K562 (cell line): ENCODE measurements around the gene C9orf50. TPM values are rescaled to one million over a fixed set of nuclear protein-coding genes. Genes with fewer than 3 reads are reported as not detected.

ENCODE experiments used
- BRCA1 ChIP-seq, 2 experiments: fragments of 450-650 bp in 1 of 2; sonication (generic) in 1 of 2; formaldehyde crosslinking in 1 of 2; IDR thresholded peaks; 2 replicates each; pipeline versions ENCODE4 v1.5.0 to v1.6.1; 2017 to 2020; ENCODE audit warnings: mild to moderate bottlenecking in 1 of 2, missing genetic modification reagents in 1 of 2
- CREB1 ChIP-seq, 2 experiments: sonication (generic) in 1 of 2; formaldehyde crosslinking in 1 of 2; IDR thresholded peaks; 2 replicates each; pipeline versions ENCODE4 v1.6.1 to v1.8.0; 2012 to 2022; ENCODE audit warnings: inconsistent platforms in 1 of 2, mild to moderate bottlenecking in 1 of 2, missing genetic modification reagents in 1 of 2, moderate library complexity in 1 of 2
- ELF1 ChIP-seq: fragments of 200-800 bp; sonication (Bioruptor generic); IDR thresholded peaks from 2 replicates; pipeline ENCODE4 v1.6.1; 2016; ENCODE audit warnings: missing genetic modification characterization, missing compliant biosample characterization
- FOXK1 ChIP-seq: sonication (generic); formaldehyde crosslinking; IDR thresholded peaks from 2 replicates; pipeline ENCODE4 v1.8.0; 2022; ENCODE audit warnings: missing genetic modification reagents, mild to moderate bottlenecking, borderline replicate concordance
- PHF20 ChIP-seq: fragments of 450-650 bp; IDR thresholded peaks from 2 replicates; pipeline ENCODE4 v1.6.1; 2018; ENCODE audit not compliant: partially characterized antibody
- POLR2AphosphoS2 ChIP-seq: IDR thresholded peaks from 2 replicates; pipeline ENCODE4 v1.6.1; 2012; ENCODE audit warnings: low read length, improper control_type of control experiment
- SAP30 ChIP-seq: fragments of 200-600 bp; sonication (generic); IDR thresholded peaks from 2 replicates; pipeline ENCODE4 v1.6.1; 2012; ENCODE audit warnings: borderline replicate concordance, low read depth, mild to moderate bottlenecking, moderate library complexity, low read length, control low read depth, inconsistent platforms; ENCODE audit not compliant: insufficient read depth, poor library complexity, severe bottlenecking
- SUPT5H ChIP-seq: fragments of 450-650 bp; IDR thresholded peaks from 2 replicates; pipeline ENCODE4 v1.6.1; 2016
- ZNF263 ChIP-seq: sonication (generic); formaldehyde crosslinking; IDR thresholded peaks from 2 replicates; pipeline ENCODE4 v1.8.0; 2022; ENCODE audit warnings: mild to moderate bottlenecking, missing genetic modification reagents, borderline replicate concordance
- polyA plus RNA-seq, 8 experiments: library from polyadenylated mRNA; depleted of rRNA in 4 of 8; stranded (reverse) in 5 of 8; unstranded in 3 of 8; fragments of >200 nt; fragmentation: Nextera tagmentation in 2 of 8; fragmentation: Illumina TruSeq in 1 of 8; extraction: Ambion mirVana in 2 of 8; extraction: Trizol in 1 of 8; gene quantifications; 2 replicates each; pipeline versions ENCODE4 v1.2.1 to v1.2.3, GENCODE V29; 2011 to 2014; ENCODE audit warnings: inconsistent platforms in 1 of 8, missing spikeins in 1 of 8
- total RNA-seq, 7 experiments: library from RNA; depleted of rRNA in 6 of 7; stranded (reverse); fragments of >200 nt in 6 of 7; fragmentation: Illumina TruSeq in 2 of 7; extraction: Trizol in 2 of 7; gene quantifications; 2 replicates each; pipeline versions ENCODE4 v1.2.1 to v1.2.3, GENCODE V29; 2011 to 2021; ENCODE audit warnings: low replicate concordance in 1 of 7
- TF ChIP-seq, protein P1 (sequence below): fragments of 450-650 bp; IDR thresholded peaks from 2 replicates; pipeline ENCODE4 v1.6.1; 2018; ENCODE audit warnings: mild to moderate bottlenecking, low read depth; ENCODE audit not compliant: partially characterized antibody
- TF ChIP-seq, protein P2 (sequence below): fragments of 250-450 bp; sonication (Bioruptor Pico); IDR thresholded peaks from 2 replicates; pipeline ENCODE4 v1.5.0; 2021
- TF ChIP-seq, protein P3 (sequence below), 3 experiments: IDR thresholded peaks in 2 of 3; conservative IDR thresholded peaks in 1 of 3; 2 replicates each; pipeline ENCODE4 v1.5.1; 2011 to 2012; ENCODE audit warnings: low read length in 3 of 3, mild to moderate bottlenecking in 3 of 3, control low read depth in 2 of 3, improper control_type of control experiment in 1 of 3, inconsistent platforms in 1 of 3, low read depth in 1 of 3, mixed read lengths in 1 of 3, moderate library complexity in 1 of 3; ENCODE audit not compliant: insufficient read depth in 2 of 3

The C9orf50 gene
- total and polyA plus RNA-seq, 9 of the 15 experiments (the other 6 are each of a cell fraction or from before 2014, with no cell fraction given), result not detected

DNA sequence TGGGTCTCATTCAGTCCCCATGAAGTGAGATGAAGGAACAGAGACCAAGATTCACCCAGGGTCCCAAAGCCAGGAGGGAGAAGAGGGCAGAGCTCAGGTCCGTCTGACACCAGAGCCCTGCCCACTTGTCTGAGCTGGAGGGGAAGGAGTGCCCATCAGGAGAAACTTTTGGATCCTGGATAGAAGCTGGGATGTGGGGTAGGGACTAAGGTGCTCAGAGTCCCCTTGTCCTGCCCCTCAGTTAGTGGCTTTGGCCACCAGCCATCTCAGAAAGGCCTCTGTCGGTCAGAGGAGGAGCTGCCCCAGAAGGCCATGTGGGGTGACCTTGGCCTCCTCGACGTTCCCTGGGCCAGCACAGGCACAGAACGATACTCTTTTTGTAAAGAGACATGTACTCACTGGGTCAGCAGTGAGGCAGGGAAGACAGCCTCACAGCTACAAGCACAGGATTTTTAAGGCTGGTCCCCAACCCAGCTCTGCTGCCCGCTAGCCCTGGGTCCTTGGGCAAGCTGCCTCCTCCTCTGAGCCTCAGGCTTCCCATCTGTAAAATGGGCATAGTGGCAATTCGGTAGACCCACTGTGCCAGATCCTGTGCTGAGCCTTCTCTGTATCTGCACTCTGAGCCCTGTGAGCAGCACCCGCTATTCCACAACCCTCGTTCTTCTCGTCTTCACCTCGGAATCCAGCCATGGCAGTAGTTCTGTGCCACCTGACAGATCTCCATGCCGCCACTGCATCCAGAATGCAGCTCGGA lies 49.4 kb downstream of the C9orf50 start (continued):
- TF ChIP-seq, protein P1, sequence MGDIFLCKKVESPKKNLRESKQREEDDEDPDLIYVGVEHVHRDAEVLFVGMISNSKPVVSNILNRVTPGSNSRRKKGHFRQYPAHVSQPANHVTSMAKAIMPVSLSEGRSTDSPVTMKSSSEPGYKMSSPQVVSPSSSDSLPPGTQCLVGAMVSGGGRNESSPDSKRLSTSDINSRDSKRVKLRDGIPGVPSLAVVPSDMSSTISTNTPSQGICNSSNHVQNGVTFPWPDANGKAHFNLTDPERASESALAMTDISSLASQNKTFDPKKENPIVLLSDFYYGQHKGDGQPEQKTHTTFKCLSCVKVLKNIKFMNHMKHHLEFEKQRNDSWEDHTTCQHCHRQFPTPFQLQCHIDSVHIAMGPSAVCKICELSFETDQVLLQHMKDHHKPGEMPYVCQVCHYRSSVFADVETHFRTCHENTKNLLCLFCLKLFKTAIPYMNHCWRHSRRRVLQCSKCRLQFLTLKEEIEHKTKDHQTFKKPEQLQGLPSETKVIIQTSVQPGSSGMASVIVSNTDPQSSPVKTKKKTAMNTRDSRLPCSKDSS, result no peak
- TF ChIP-seq BRCA1 (IDR thresholded peaks at IDR 0.05) (no peak), BRCA1 (CRISPR knock-in tag; IDR thresholded peaks at IDR 0.05) (no peak), FOXK1 (CRISPR knock-in tag) (no peak), CREB1 (IDR thresholded peaks at IDR 0.05) (no peak), CREB1 (CRISPR knock-in tag; IDR thresholded peaks at IDR 0.05) (no peak), POLR2AphosphoS2 (no peak), SUPT5H (no peak), ELF1 (no peak), SAP30 (no peak), PHF20 (peak; percentile 22), ZNF263 (CRISPR knock-in tag) (no peak)
- TF ChIP-seq, protein P2, sequence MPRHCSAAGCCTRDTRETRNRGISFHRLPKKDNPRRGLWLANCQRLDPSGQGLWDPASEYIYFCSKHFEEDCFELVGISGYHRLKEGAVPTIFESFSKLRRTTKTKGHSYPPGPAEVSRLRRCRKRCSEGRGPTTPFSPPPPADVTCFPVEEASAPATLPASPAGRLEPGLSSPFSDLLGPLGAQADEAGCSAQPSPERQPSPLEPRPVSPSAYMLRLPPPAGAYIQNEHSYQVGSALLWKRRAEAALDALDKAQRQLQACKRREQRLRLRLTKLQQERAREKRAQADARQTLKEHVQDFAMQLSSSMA (CRISPR knock-in tag), result no peak
- TF ChIP-seq, protein P3, sequence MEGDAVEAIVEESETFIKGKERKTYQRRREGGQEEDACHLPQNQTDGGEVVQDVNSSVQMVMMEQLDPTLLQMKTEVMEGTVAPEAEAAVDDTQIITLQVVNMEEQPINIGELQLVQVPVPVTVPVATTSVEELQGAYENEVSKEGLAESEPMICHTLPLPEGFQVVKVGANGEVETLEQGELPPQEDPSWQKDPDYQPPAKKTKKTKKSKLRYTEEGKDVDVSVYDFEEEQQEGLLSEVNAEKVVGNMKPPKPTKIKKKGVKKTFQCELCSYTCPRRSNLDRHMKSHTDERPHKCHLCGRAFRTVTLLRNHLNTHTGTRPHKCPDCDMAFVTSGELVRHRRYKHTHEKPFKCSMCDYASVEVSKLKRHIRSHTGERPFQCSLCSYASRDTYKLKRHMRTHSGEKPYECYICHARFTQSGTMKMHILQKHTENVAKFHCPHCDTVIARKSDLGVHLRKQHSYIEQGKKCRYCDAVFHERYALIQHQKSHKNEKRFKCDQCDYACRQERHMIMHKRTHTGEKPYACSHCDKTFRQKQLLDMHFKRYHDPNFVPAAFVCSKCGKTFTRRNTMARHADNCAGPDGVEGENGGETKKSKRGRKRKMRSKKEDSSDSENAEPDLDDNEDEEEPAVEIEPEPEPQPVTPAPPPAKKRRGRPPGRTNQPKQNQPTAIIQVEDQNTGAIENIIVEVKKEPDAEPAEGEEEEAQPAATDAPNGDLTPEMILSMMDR (IDR thresholded peaks at IDR 0.05 in 2 of 3, conservative IDR thresholded peaks at IDR 0.05 in 1 of 3; ENCODE audit: insufficient read depth in 2 of 3, low read depth in 1 of 3, low read length in 3 of 3), result no peak
